ENCODE results near the gene CMSS1.

CMSS1 gene

GRCh38 chr3:99928771-99929744, 111.4 kb downstream of the CMSS1 start:
- H3K9me3 ChIP-seq (ENCODE audit: control extremely low read depth in 1 of 5, control insufficient read depth in 4 of 5, insufficient read depth in 2 of 5, low read depth in 1 of 5, low read length in 4 of 5) = no peaks in the 10 kb centered on the region
- no peak overlapping the region for H3K27ac ChIP-seq (ENCODE audit: insufficient read depth in 1 of 2, low read depth in 1 of 2, low read length in 2 of 2, poor library complexity in 1 of 2, severe bottlenecking in 2 of 2)
- POLR2A ChIA-PET = no interaction called here
- H3K4me1 ChIP-seq (ENCODE audit: control extremely low read depth in 1 of 4, control insufficient read depth in 4 of 4, insufficient read depth in 4 of 4, low read length in 3 of 4) = no peaks in the 10 kb centered on the region
- DNase-seq = no peak
- no peak overlapping the region for H3K4me3 ChIP-seq (ENCODE audit: control insufficient read depth in 1 of 7, extremely low read depth in 1 of 7, insufficient read depth in 4 of 7, low read depth in 2 of 7, low read length in 6 of 7)
- H3K27me3 ChIP-seq (replicated peaks in 2 of 5; ENCODE audit: control insufficient read depth in 4 of 5, insufficient read depth in 5 of 5, low read length in 4 of 5) = no peaks in the 10 kb centered on the region
- CTCF ChIA-PET = no interaction called here
- 100% methylated on average over 2 of the region's 7 CpGs for WGBS (ENCODE audit: insufficient coverage)
- H3K36me3 ChIP-seq (ENCODE audit: control insufficient read depth in 4 of 4, insufficient read depth in 4 of 4, low read length in 3 of 4) = peaks cover 0 to 4% (median 1%) of the 10 kb centered on the region in 4 experiments

- no peak for DNase-seq
- Histone ChIP-seq H3K27ac (ENCODE audit: insufficient read depth in 1 of 2, low read depth in 1 of 2, low read length in 2 of 2, poor library complexity in 1 of 2, severe bottlenecking in 2 of 2) (no peak overlapping the region), H3K27me3 (replicated peaks in 2 of 5; ENCODE audit: control insufficient read depth in 4 of 5, insufficient read depth in 5 of 5, low read length in 4 of 5) (no peaks in the 10 kb centered on the region), H3K4me3 (ENCODE audit: control insufficient read depth in 1 of 7, extremely low read depth in 1 of 7, insufficient read depth in 4 of 7, low read depth in 2 of 7, low read length in 6 of 7) (no peak overlapping the region), H3K9me3 (ENCODE audit: control extremely low read depth in 1 of 5, control insufficient read depth in 4 of 5, insufficient read depth in 2 of 5, low read depth in 1 of 5, low read length in 4 of 5) (no peaks in the 10 kb centered on the region), H3K4me1 (ENCODE audit: control extremely low read depth in 1 of 4, control insufficient read depth in 4 of 4, insufficient read depth in 4 of 4, low read length in 3 of 4) (no peaks in the 10 kb centered on the region), H3K36me3 (ENCODE audit: control insufficient read depth in 4 of 4, insufficient read depth in 4 of 4, low read length in 3 of 4) (peaks cover 0 to 4% (median 1%) of the 10 kb centered on the region in 4 experiments)
- 100% methylated on average over 2 of the region's 3 CpGs for WGBS (ENCODE audit: insufficient coverage)
- CTCF ChIA-PET = no interaction called here
- POLR2A ChIA-PET = no interaction called here
Observed at GRCh38 chr3:99929745-99930139, 112.1 kb downstream of the CMSS1 start.

- Histone ChIP-seq H3K9me3 (ENCODE audit: control extremely low read depth in 1 of 5, control insufficient read depth in 4 of 5, insufficient read depth in 2 of 5, low read depth in 1 of 5, low read length in 4 of 5) (peaks cover 0 to 1% (median 0%) of the 10 kb centered on the region in 5 experiments), H3K4me3 (ENCODE audit: control insufficient read depth in 1 of 7, extremely low read depth in 1 of 7, insufficient read depth in 4 of 7, low read depth in 2 of 7, low read length in 6 of 7) (no peak overlapping the region), H3K4me1 (ENCODE audit: control extremely low read depth in 1 of 4, control insufficient read depth in 4 of 4, insufficient read depth in 4 of 4, low read length in 3 of 4) (no peaks in the 10 kb centered on the region), H3K27me3 (replicated peaks in 2 of 5; ENCODE audit: control insufficient read depth in 4 of 5, insufficient read depth in 5 of 5, low read length in 4 of 5) (no peaks in the 10 kb centered on the region), H3K36me3 (ENCODE audit: control insufficient read depth in 4 of 4, insufficient read depth in 4 of 4, low read length in 3 of 4) (peaks cover 0 to 4% (median 1%) of the 10 kb centered on the region in 4 experiments), H3K27ac (ENCODE audit: insufficient read depth in 1 of 2, low read depth in 1 of 2, low read length in 2 of 2, poor library complexity in 1 of 2, severe bottlenecking in 2 of 2) (no peak overlapping the region)
- no CpG with 5 or more reads among the region's 1 CpG for WGBS (ENCODE audit: insufficient coverage)
- ChIA-PET POLR2A (no interaction called here), CTCF (interaction anchor here (1.0 kb wide), 1 partner anchor 58 kb away, joined by 3 read pairs; no protein-coding TSS in a partner anchor)
- DNase-seq = peak in 1 of 3 donors; percentile 11
Observed at GRCh38 chr3:99931059-99931458, 113.4 kb downstream of the CMSS1 start.

DNA sequence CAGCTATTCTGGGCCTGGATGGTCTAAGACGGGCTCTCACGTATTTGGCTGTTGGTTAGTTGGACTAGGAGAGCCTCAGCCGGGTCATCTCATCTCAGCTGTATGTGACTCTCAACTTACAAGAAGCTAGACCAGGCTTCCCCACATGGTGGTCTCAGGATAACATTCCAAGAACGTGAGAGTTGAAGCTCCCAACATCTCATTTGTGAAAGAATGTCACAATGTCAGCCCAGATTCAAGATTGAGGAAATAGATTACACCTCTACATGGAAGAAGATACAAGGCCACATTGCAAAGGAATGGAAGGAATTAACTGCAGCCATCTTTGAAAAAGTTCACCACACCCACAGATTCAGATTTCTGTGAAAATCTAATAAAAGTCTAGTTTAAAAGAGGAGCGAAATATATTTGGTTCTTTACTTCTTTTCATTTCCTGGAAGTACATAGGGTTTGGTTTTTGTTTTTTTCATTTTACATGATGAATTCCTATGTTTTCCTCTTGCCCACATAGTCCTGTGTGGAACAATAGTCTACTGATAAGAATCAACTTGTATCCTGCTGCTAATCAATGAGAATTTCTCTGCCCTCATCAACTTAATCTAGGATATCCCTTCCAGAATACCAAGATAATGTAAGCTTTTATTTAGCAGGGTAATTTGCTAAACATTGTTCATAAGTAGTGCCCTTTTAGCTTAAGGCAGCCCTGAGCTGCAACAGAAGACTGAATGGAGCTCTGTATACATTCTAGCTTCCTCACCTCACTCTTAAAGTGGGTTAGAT, 116.5 kb downstream of the CMSS1 start:
- WGBS (ENCODE audit: insufficient coverage) = 100% methylated on average over 1 of the region's 5 CpGs
- Histone ChIP-seq H3K27ac (ENCODE audit: insufficient read depth in 1 of 2, low read depth in 1 of 2, low read length in 2 of 2, poor library complexity in 1 of 2, severe bottlenecking in 2 of 2) (no peak overlapping the region), H3K4me3 (ENCODE audit: control insufficient read depth in 1 of 7, extremely low read depth in 1 of 7, insufficient read depth in 4 of 7, low read depth in 2 of 7, low read length in 6 of 7) (no peak overlapping the region), H3K36me3 (ENCODE audit: control insufficient read depth in 4 of 4, insufficient read depth in 4 of 4, low read length in 3 of 4) (peaks cover 0 to 4% (median 1%) of the 10 kb centered on the region in 4 experiments), H3K9me3 (ENCODE audit: control extremely low read depth in 1 of 5, control insufficient read depth in 4 of 5, insufficient read depth in 2 of 5, low read depth in 1 of 5, low read length in 4 of 5) (peaks cover 0 to 1% (median 0%) of the 10 kb centered on the region in 5 experiments), H3K27me3 (replicated peaks in 2 of 5; ENCODE audit: control insufficient read depth in 4 of 5, insufficient read depth in 5 of 5, low read length in 4 of 5) (no peaks in the 10 kb centered on the region), H3K4me1 (ENCODE audit: control extremely low read depth in 1 of 4, control insufficient read depth in 4 of 4, insufficient read depth in 4 of 4, low read length in 3 of 4) (peaks cover 0 to 17% (median 2%) of the 10 kb centered on the region in 4 experiments)
- CTCF ChIA-PET = no interaction called here
- DNase-seq = no peak
- POLR2A ChIA-PET = no interaction called here

DNA sequence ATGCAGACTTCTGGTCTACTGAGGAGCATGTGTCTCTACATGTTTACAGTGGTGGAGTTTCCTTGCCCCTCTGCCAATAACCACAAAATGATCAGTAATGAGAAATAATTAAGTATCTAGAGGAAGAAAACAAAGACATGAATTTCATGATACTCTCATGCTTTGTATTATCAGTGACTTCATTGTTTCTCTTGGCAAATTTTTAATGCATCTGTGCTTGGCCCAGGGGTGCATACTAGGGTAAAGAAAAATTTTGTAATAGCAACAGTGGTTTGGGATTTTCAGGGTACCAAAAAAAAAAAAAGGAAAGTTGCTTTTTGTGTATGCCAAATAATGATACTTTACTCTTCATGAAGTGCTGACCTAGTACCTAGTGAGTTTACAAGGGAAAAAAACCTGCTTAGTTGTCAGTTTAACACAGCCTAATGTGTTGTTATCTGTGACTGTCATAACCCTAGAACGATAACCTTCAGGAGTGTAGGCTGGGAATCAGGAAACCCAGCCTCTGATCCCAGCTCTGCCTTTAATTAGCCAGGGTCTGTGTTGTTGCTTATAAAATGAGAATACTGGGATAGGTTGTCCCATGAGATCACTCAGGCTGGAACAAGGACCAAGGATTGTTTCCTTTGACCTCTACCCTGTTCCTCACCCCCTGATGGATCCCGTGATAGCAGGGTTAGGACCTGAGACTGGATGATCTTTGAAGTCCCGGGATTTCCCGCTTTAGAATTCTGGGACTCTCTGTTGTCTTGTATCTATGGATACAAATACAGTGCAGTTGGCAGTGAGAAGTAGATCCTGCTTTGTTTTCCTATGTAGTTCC, 117.5 kb downstream of the CMSS1 start:
- CTCF ChIA-PET = no interaction called here
- POLR2A ChIA-PET = no interaction called here
- Histone ChIP-seq H3K9me3 (ENCODE audit: control extremely low read depth in 1 of 5, control insufficient read depth in 4 of 5, insufficient read depth in 2 of 5, low read depth in 1 of 5, low read length in 4 of 5) (peaks cover 0 to 1% (median 0%) of the 10 kb centered on the region in 5 experiments), H3K27ac (ENCODE audit: insufficient read depth in 1 of 2, low read depth in 1 of 2, low read length in 2 of 2, poor library complexity in 1 of 2, severe bottlenecking in 2 of 2) (no peak overlapping the region), H3K4me3 (ENCODE audit: control insufficient read depth in 1 of 7, extremely low read depth in 1 of 7, insufficient read depth in 4 of 7, low read depth in 2 of 7, low read length in 6 of 7) (no peak overlapping the region), H3K27me3 (replicated peaks in 2 of 5; ENCODE audit: control insufficient read depth in 4 of 5, insufficient read depth in 5 of 5, low read length in 4 of 5) (no peaks in the 10 kb centered on the region), H3K4me1 (ENCODE audit: control extremely low read depth in 1 of 4, control insufficient read depth in 4 of 4, insufficient read depth in 4 of 4, low read length in 3 of 4) (peaks cover 0 to 17% (median 2%) of the 10 kb centered on the region in 4 experiments), H3K36me3 (ENCODE audit: control insufficient read depth in 4 of 4, insufficient read depth in 4 of 4, low read length in 3 of 4) (peaks cover 0 to 4% (median 1%) of the 10 kb centered on the region in 4 experiments)
- no peak for DNase-seq
- WGBS (ENCODE audit: insufficient coverage) = 100% methylated on average over 4 of the region's 4 CpGs

GRCh38 chr3:99938270-99938911, 120.7 kb downstream of the CMSS1 start:
- Histone ChIP-seq H3K4me1 (ENCODE audit: control extremely low read depth in 1 of 4, control insufficient read depth in 4 of 4, insufficient read depth in 4 of 4, low read length in 3 of 4) (peaks cover 0 to 17% (median 2%) of the 10 kb centered on the region in 4 experiments), H3K4me3 (ENCODE audit: control insufficient read depth in 1 of 7, extremely low read depth in 1 of 7, insufficient read depth in 4 of 7, low read depth in 2 of 7, low read length in 6 of 7) (no peak overlapping the region), H3K9me3 (ENCODE audit: control extremely low read depth in 1 of 5, control insufficient read depth in 4 of 5, insufficient read depth in 2 of 5, low read depth in 1 of 5, low read length in 4 of 5) (peaks cover 0 to 1% (median 0%) of the 10 kb centered on the region in 5 experiments), H3K27me3 (replicated peaks in 2 of 5; ENCODE audit: control insufficient read depth in 4 of 5, insufficient read depth in 5 of 5, low read length in 4 of 5) (no peaks in the 10 kb centered on the region), H3K27ac (ENCODE audit: insufficient read depth in 1 of 2, low read depth in 1 of 2, low read length in 2 of 2, poor library complexity in 1 of 2, severe bottlenecking in 2 of 2) (no peak overlapping the region), H3K36me3 (ENCODE audit: control insufficient read depth in 4 of 4, insufficient read depth in 4 of 4, low read length in 3 of 4) (no peaks in the 10 kb centered on the region)
- ChIA-PET CTCF (interaction anchor here (0.6 to 1.7 kb wide), 3 partner anchors 11 to 29 kb away, joined by 3 to 5 read pairs (median 4); no protein-coding TSS in a partner anchor), POLR2A (interaction anchor here (0.8 kb wide), 1 partner anchor 34 kb away, joined by 3 read pairs; no protein-coding TSS in a partner anchor)
- WGBS (ENCODE audit: insufficient coverage) = 80% methylated on average over 1 of the region's 3 CpGs
- no peak for DNase-seq
